ENCODE data around the gene CUBN.

- TF ChIP-seq CTCF (conservative IDR thresholded peaks at IDR 0.05) (no peak), ZFX (IDR thresholded peaks at IDR 0.05) (no peak)
Measured at GRCh38 chr10:16909271-16909767, 220.3 kb downstream of the CUBN start.
